GM18502 (cell line): Measurements from ENCODE around the gene TDRD9.

Source experiments
- ATAC-seq: cut with Tn5 transposase; IDR thresholded peaks from one replicate; pipeline ENCODE4 v1.9.1; 2021; ENCODE audit warnings: mild to moderate bottlenecking; ENCODE audit not compliant: unreplicated experiment, poor library complexity

TDRD9 gene

GRCh38 chr14:104098272-104099095 lies 170.2 kb downstream of the TDRD9 start:
- ATAC-seq: no peak

- no peak for ATAC-seq
Measured at GRCh38 chr14:104099096-104100041, 171.1 kb downstream of the TDRD9 start.

GRCh38 chr14:104100171-104101085 lies 172.2 kb downstream of the TDRD9 start:
- ATAC-seq: no peak

- ATAC-seq: no peak
Measured at GRCh38 chr14:104101086-104101621, 172.9 kb downstream of the TDRD9 start.

GRCh38 chr14:104101651-104102281 lies 173.5 kb downstream of the TDRD9 start:
- ATAC-seq: no peak
